ENCODE measurements around the gene ADCY1. TPM values are rescaled to one million over a fixed set of nuclear protein-coding genes. Genes with fewer than 3 reads are reported as not detected.

ADCY1 gene
- total and polyA plus RNA-seq, 7 experiments from 2014 or later = 0.01 to 5.1 (median 0.01) TPM; not detected in 4

GRCh38 chr7:45606931-45607330 is 32.8 kb downstream of the ADCY1 start:
- Histone ChIP-seq H3K4me1 (ENCODE audit: control insufficient read depth in 2 of 2, insufficient read depth in 2 of 2, low read length in 2 of 2) (no peaks in the 10 kb centered on the region), H3K36me3 (ENCODE audit: control insufficient read depth in 2 of 3, insufficient read depth in 3 of 3, low read length in 3 of 3) (no peaks in the 10 kb centered on the region), H3K4me3 (ENCODE audit: low read length) (no peak overlapping the region), H3K9me3 (ENCODE audit: control insufficient read depth in 2 of 3, low read length in 3 of 3) (peaks cover 0 to 7% (median 0%) of the 10 kb centered on the region in 3 experiments), H3K27ac (ENCODE audit: low read depth, low read length) (no peak overlapping the region), H3K27me3 (ENCODE audit: control insufficient read depth in 2 of 2, insufficient read depth in 2 of 2, low read length in 2 of 2) (no peaks in the 10 kb centered on the region)
- ATAC-seq = no peak
- H3K27ac Mint-ChIP-seq = no peak overlapping the region
- peaks cover 0 to 32% (median 11%) of the 10 kb centered on the region in 5 donors for H3K27me3 Mint-ChIP-seq
- no peaks in the 10 kb centered on the region for H3K4me1 Mint-ChIP-seq
- DNase-seq = no peak
- H3K9me3 Mint-ChIP-seq = peaks cover 0 to 21% (median 7%) of the 10 kb centered on the region in 11 donors
- ChIA-PET CTCF (no interaction called here), POLR2A (no interaction called here)
- intact Hi-C loops (cut with micrococcal nuclease) = no loop called here
- no peak overlapping the region for H3K4me3 Mint-ChIP-seq
- no peaks in the 10 kb centered on the region for H3K36me3 Mint-ChIP-seq

DNA sequence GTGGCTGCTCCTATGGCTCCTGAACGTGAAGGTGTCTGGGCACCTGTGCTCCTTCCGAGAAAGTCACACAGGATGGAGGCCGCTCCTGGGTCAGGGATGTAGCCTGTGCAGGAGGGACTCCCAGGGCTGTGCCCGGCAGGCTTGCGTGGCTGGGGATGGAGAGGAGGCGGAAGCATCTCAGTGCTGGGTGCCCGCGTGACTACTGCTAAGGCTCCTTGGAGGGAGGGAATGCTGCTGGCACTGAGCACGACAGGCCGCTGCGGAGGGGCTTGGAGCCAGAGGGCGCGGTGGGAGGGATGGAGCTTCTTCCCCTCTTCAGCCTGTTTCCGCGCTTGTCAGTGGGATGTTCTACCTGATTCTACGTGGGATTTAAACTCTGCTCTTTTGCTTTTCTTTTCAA is 35.0 kb downstream of the ADCY1 start:
- CTCF ChIA-PET = no interaction called here
- POLR2A ChIA-PET = no interaction called here
- intact Hi-C loops (cut with micrococcal nuclease) = no loop called here

DNA sequence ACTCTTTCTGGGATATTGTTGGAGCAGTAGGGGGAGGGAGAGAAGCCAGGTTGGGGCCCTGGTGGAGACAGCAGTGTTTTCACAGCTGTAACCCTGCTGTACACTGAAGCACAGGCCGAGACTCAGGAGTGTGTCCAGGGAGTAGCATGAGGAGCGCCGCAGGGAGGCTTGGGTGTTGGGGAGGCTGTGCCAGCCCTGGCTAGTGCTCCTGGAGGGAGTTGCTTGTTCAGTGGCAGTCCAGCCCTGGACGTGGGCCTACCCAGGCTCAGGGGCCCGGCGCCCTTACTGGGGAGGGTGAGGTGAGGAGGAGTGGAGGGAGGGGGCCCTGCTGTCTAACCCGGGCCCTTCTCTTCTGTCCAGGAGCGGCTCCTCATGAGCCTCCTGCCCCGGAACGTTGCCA is 35.9 kb downstream of the ADCY1 start:
- CTCF ChIA-PET = no interaction called here
- Mint-ChIP-seq H3K4me3 (no peak overlapping the region), H3K27ac (no peak overlapping the region), H3K36me3 (peaks cover 0 to 11% (median 0%) of the 10 kb centered on the region in 5 donors), H3K27me3 (peaks cover 0 to 30% (median 13%) of the 10 kb centered on the region in 5 donors), H3K9me3 (peaks cover 6 to 48% (median 19%) of the 10 kb centered on the region in 11 donors), H3K4me1 (no peaks in the 10 kb centered on the region)
- Histone ChIP-seq H3K36me3 (ENCODE audit: control insufficient read depth in 2 of 3, insufficient read depth in 3 of 3, low read length in 3 of 3) (no peaks in the 10 kb centered on the region), H3K4me3 (ENCODE audit: low read length) (no peak overlapping the region), H3K4me1 (ENCODE audit: control insufficient read depth in 2 of 2, insufficient read depth in 2 of 2, low read length in 2 of 2) (no peaks in the 10 kb centered on the region), H3K9me3 (ENCODE audit: control insufficient read depth in 2 of 3, low read length in 3 of 3) (peaks cover 0 to 13% (median 0%) of the 10 kb centered on the region in 3 experiments), H3K27ac (ENCODE audit: low read depth, low read length) (no peak overlapping the region), H3K27me3 (ENCODE audit: control insufficient read depth in 2 of 2, insufficient read depth in 2 of 2, low read length in 2 of 2) (no peaks in the 10 kb centered on the region)
- intact Hi-C loops (cut with micrococcal nuclease) = no loop called here
- no peak for DNase-seq
- POLR2A ChIA-PET = no interaction called here
- ATAC-seq = no peak

More for the DNA sequence above, 35.0 kb downstream of the ADCY1 start:
- Histone ChIP-seq H3K4me3 (ENCODE audit: low read length) (no peak overlapping the region), H3K4me1 (ENCODE audit: control insufficient read depth in 2 of 2, insufficient read depth in 2 of 2, low read length in 2 of 2) (no peaks in the 10 kb centered on the region), H3K27ac (ENCODE audit: low read depth, low read length) (no peak overlapping the region), H3K36me3 (ENCODE audit: control insufficient read depth in 2 of 3, insufficient read depth in 3 of 3, low read length in 3 of 3) (no peaks in the 10 kb centered on the region), H3K9me3 (ENCODE audit: control insufficient read depth in 2 of 3, low read length in 3 of 3) (peaks cover 0 to 10% (median 0%) of the 10 kb centered on the region in 3 experiments), H3K27me3 (ENCODE audit: control insufficient read depth in 2 of 2, insufficient read depth in 2 of 2, low read length in 2 of 2) (no peaks in the 10 kb centered on the region)
- H3K9me3 Mint-ChIP-seq = peaks cover 1 to 40% (median 16%) of the 10 kb centered on the region in 11 donors
- no peaks in the 10 kb centered on the region for H3K4me1 Mint-ChIP-seq
- no peak for DNase-seq
- peaks cover 0 to 8% (median 0%) of the 10 kb centered on the region in 5 donors for H3K36me3 Mint-ChIP-seq
- H3K27ac Mint-ChIP-seq = no peak overlapping the region
- ATAC-seq = no peak
- no peak overlapping the region for H3K4me3 Mint-ChIP-seq
- H3K27me3 Mint-ChIP-seq = peaks cover 0 to 30% (median 13%) of the 10 kb centered on the region in 5 donors

DNA sequence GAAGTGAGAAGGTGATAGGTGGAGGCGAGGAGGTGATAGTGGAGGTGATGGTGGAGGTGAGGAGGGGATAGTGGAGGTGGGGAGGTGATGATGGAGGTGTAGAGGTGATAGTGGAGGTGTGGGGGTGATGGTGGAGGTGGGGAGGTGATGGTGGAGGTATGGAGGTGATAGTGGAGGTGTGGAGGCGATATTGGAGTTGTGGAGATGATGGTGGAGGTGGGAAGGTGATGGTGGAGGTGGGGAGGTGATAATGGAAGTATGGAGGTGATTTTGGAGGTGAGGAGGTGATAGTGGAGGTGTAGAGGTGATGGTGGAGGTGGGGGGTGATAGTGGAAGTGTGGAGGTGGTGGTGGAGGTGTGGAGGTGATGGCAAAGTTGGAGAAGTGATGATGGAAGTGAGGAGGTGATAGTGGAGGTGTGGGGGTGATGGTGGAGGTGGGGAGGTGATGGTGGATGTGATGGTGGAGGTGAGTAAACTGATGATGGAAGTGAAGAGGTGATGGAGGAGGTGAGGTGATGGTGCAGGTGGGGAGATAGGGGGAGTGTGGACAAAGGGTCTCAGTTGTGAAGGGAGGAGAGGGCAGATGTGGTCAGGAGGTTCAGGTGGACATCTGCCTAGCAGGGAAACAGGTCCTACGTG is 36.6 kb downstream of the ADCY1 start:
- intact Hi-C loops (cut with micrococcal nuclease) = no loop called here
- no peak for ATAC-seq
- no peaks in the 10 kb centered on the region for H3K4me1 Mint-ChIP-seq

DNA sequence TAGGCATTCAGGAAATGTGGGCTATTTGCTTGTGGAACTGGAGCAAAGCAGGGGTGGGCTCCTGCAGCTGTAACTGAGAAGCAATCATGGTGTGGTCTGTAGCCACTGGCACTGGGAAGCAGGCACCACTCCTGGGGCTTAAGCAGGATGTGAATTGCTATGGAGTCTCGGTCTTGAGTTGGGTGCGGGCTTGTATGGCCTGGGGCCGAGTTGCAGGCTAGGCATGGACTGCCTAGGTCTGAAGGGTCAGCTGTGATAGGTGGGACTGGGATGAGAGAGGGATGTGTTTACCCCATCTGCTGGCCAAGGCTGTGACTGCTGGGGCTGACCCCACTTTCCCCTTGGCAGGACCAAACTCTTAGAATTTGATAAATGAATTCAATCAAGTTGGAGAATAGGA is 43.0 kb downstream of the ADCY1 start:
- no peak overlapping the region for H3K27ac Mint-ChIP-seq
- no peaks in the 10 kb centered on the region for H3K36me3 ChIP-seq (ENCODE audit: control insufficient read depth in 2 of 3, insufficient read depth in 3 of 3, low read length in 3 of 3)
- H3K9me3 Mint-ChIP-seq = peaks cover 8 to 80% (median 43%) of the 10 kb centered on the region in 11 donors
- ChIA-PET CTCF (no interaction called here), POLR2A (no interaction called here)
- intact Hi-C loops (cut with micrococcal nuclease) = no loop called here
- peaks cover 0 to 24% (median 0%) of the 10 kb centered on the region in 3 experiments for H3K9me3 ChIP-seq (ENCODE audit: control insufficient read depth in 2 of 3, low read length in 3 of 3)
- no peaks in the 10 kb centered on the region for H3K4me1 Mint-ChIP-seq
- no peak overlapping the region for H3K4me3 Mint-ChIP-seq
- no peaks in the 10 kb centered on the region for H3K4me1 ChIP-seq (ENCODE audit: control insufficient read depth in 2 of 2, insufficient read depth in 2 of 2, low read length in 2 of 2)
- peaks cover 0 to 15% (median 4%) of the 10 kb centered on the region in 5 donors for H3K36me3 Mint-ChIP-seq
- no peaks in the 10 kb centered on the region for H3K27me3 ChIP-seq (ENCODE audit: control insufficient read depth in 2 of 2, insufficient read depth in 2 of 2, low read length in 2 of 2)
- no peak overlapping the region for H3K4me3 ChIP-seq (ENCODE audit: low read length)
- DNase-seq (no peak), ATAC-seq (no peak)
- H3K27me3 Mint-ChIP-seq = peaks cover 0 to 5% (median 0%) of the 10 kb centered on the region in 5 donors
- no peak overlapping the region for H3K27ac ChIP-seq (ENCODE audit: low read depth, low read length)

More for the DNA sequence above, 36.6 kb downstream of the ADCY1 start:
- no peaks in the 10 kb centered on the region for H3K36me3 ChIP-seq (ENCODE audit: control insufficient read depth in 2 of 3, insufficient read depth in 3 of 3, low read length in 3 of 3)
- H3K4me3 Mint-ChIP-seq = no peak overlapping the region
- peaks cover 7 to 54% (median 20%) of the 10 kb centered on the region in 11 donors for H3K9me3 Mint-ChIP-seq
- no peak overlapping the region for H3K27ac ChIP-seq (ENCODE audit: low read depth, low read length)
- no peak for DNase-seq
- no peak overlapping the region for H3K27ac Mint-ChIP-seq
- no peak overlapping the region for H3K4me3 ChIP-seq (ENCODE audit: low read length)
- no peaks in the 10 kb centered on the region for H3K4me1 ChIP-seq (ENCODE audit: control insufficient read depth in 2 of 2, insufficient read depth in 2 of 2, low read length in 2 of 2)
- peaks cover 0 to 18% (median 0%) of the 10 kb centered on the region in 3 experiments for H3K9me3 ChIP-seq (ENCODE audit: control insufficient read depth in 2 of 3, low read length in 3 of 3)
- POLR2A ChIA-PET = no interaction called here
- no peaks in the 10 kb centered on the region for H3K27me3 ChIP-seq (ENCODE audit: control insufficient read depth in 2 of 2, insufficient read depth in 2 of 2, low read length in 2 of 2)
- peaks cover 0 to 25% (median 13%) of the 10 kb centered on the region in 5 donors for H3K27me3 Mint-ChIP-seq
- peaks cover 0 to 11% (median 0%) of the 10 kb centered on the region in 5 donors for H3K36me3 Mint-ChIP-seq
- CTCF ChIA-PET = no interaction called here

- intact Hi-C loops (cut with micrococcal nuclease) = no loop called here
- Mint-ChIP-seq H3K27ac (no peak overlapping the region), H3K4me3 (no peak overlapping the region), H3K27me3 (peaks cover 0 to 14% (median 0%) of the 10 kb centered on the region in 5 donors), H3K4me1 (no peaks in the 10 kb centered on the region), H3K9me3 (peaks cover 3 to 35% (median 13%) of the 10 kb centered on the region in 11 donors), H3K36me3 (peaks cover 0 to 4% (median 0%) of the 10 kb centered on the region in 5 donors)
- Histone ChIP-seq H3K27ac (ENCODE audit: low read depth, low read length) (no peak overlapping the region), H3K4me3 (ENCODE audit: low read length) (no peak overlapping the region), H3K9me3 (ENCODE audit: control insufficient read depth in 2 of 3, low read length in 3 of 3) (peaks cover 0 to under 1% (median 0%) of the 10 kb centered on the region in 3 experiments), H3K27me3 (ENCODE audit: control insufficient read depth in 2 of 2, insufficient read depth in 2 of 2, low read length in 2 of 2) (no peaks in the 10 kb centered on the region), H3K4me1 (ENCODE audit: control insufficient read depth in 2 of 2, insufficient read depth in 2 of 2, low read length in 2 of 2) (no peaks in the 10 kb centered on the region), H3K36me3 (ENCODE audit: control insufficient read depth in 2 of 3, insufficient read depth in 3 of 3, low read length in 3 of 3) (no peaks in the 10 kb centered on the region)
- DNase-seq = no peak
- CTCF ChIA-PET = no interaction called here
- no peak for ATAC-seq
- POLR2A ChIA-PET = no interaction called here
Measured at GRCh38 chr7:45622058-45622457, 47.9 kb downstream of the ADCY1 start.

- Histone ChIP-seq H3K36me3 (ENCODE audit: control insufficient read depth in 2 of 3, insufficient read depth in 3 of 3, low read length in 3 of 3) (no peaks in the 10 kb centered on the region), H3K4me1 (ENCODE audit: control insufficient read depth in 2 of 2, insufficient read depth in 2 of 2, low read length in 2 of 2) (no peaks in the 10 kb centered on the region), H3K27me3 (ENCODE audit: control insufficient read depth in 2 of 2, insufficient read depth in 2 of 2, low read length in 2 of 2) (no peaks in the 10 kb centered on the region), H3K4me3 (ENCODE audit: low read length) (no peak overlapping the region), H3K27ac (ENCODE audit: low read depth, low read length) (no peak overlapping the region), H3K9me3 (ENCODE audit: control insufficient read depth in 2 of 3, low read length in 3 of 3) (no peaks in the 10 kb centered on the region)
- POLR2A ChIA-PET = no interaction called here
- H3K4me3 Mint-ChIP-seq = no peak overlapping the region
- DNase-seq = no peak
- no peak for ATAC-seq
- no peak overlapping the region for H3K27ac Mint-ChIP-seq
- peaks cover 0 to 26% (median 9%) of the 10 kb centered on the region in 11 donors for H3K9me3 Mint-ChIP-seq
- intact Hi-C loops (cut with micrococcal nuclease) = no loop called here
- CTCF ChIA-PET = no interaction called here
- peaks cover 0 to 4% (median 0%) of the 10 kb centered on the region in 5 donors for H3K36me3 Mint-ChIP-seq
- no peaks in the 10 kb centered on the region for H3K4me1 Mint-ChIP-seq
- H3K27me3 Mint-ChIP-seq = peaks cover 0 to 14% (median 0%) of the 10 kb centered on the region in 5 donors
Measured at GRCh38 chr7:45623157-45623556, 49.0 kb downstream of the ADCY1 start.
